Embryonic facial prominence (tissue), 1 donor: ENCODE measurements around the gene ATPAF2.
A peak's percentile ranks its signal among the peaks of the same experiment; 100 is the strongest.

ENCODE experiments used
- DNase-seq: peaks from one replicate; pipeline ENCODE4 v3.0.0-alpha.2; 2016; ENCODE audit errors: extremely low spot score

ATPAF2 gene

GRCh38 chr17:18038861-18039534, at the start of gene ATPAF2, which contains the start of gene GID4:
Gene ATPAF2 (minus strand): TSS chr17:18039168. CDS start chr17:18039013, 155 bp downstream.
Gene GID4 (plus strand): TSS chr17:18039408. CDS start chr17:18039465, 57 bp downstream.
- DNase-seq = peak; percentile 94

DNA sequence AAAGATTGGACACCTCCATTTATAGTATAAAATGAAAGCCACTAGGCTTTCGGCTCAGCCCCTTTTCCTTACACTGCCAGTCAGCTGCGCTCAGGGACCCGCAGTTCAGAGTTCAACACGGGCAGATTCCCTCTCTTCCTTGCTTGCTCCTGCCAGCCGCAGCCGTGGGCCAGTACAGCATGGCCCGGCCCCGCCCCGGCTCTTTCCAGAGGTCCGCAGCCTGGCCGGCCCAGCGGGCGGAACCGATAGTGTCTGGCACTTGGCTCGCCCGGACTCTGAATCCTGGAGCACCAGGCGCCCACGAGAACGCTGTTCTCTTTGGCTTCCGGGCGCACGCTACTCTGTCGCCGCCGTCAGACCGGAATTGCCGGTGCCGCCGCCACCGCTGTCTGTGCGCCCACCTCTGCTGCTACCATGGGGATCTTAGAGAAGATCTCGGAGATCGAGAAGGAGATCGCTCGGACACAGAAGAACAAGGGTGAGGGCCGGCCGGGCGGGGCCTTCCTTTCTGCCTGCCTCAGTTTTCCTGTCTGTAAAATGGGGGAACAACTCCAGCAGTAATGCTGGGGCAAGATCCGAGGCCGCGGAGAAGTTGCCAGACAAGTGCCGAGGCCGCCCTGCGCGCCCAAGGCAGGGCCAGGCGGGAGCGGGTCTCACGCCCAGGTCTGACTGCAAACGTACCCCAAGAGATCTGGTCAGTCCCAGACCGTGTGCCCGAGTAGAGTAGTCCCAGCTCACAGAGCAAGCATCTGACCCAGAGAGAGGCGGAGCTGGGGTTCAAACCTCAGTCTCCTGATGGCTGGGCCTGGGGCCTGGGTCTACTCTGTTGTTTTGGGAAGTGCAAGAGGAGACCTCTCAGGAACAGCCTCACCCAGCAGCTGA, 48.9 kb upstream of the ATPAF2 start, which contains the start of gene DRG2:
Gene DRG2, plus strand, starts transcription at position 339 of the 882 bp plus-strand sequence. Its CDS starts 76 bp downstream, at position 415.
- DNase-seq = peak; percentile 66

DNA sequence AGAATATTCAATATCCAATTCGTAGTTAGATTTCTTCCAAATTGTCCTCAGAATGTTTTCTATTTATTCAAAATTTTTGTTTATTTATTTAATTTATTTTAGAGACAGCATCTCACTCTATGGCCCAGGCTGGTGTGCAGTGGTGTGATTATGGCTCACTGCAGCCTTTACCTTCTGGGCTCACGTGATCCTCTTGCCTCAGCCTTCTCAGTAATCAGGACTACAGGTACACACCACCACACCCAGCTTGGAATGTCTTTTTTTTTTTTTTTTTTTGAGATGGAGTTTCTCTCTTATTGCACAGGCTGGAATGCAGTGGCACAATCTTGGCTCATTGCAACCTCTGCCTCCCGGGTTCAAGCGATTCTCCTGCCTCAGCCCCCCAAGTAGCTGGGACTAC, 45.3 kb upstream of the ATPAF2 start:
- DNase-seq = no peak

GRCh38 chr17:18079543-18079942, 40.6 kb upstream of the ATPAF2 start:
- no peak for DNase-seq

DNA sequence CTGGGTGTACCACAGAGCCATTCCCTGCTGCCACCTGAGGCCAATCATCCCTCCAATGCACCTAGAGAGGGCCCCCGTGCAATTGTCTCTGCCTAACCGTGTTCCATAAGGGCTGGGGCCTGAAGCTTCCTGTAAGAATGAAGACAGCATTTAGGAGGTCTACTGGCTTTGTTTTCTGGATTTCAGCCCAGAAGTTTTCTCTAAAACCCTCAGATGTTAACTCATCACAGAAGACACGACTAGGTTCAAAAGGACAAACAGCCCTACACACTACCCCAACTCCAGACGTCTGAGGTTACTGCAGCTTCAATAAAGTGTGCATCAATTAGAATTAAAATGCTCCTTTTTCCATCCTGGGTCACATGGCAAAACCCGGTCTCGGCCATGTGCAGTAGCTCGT, 38.0 kb upstream of the ATPAF2 start:
- peak; percentile 37 for DNase-seq

DNA sequence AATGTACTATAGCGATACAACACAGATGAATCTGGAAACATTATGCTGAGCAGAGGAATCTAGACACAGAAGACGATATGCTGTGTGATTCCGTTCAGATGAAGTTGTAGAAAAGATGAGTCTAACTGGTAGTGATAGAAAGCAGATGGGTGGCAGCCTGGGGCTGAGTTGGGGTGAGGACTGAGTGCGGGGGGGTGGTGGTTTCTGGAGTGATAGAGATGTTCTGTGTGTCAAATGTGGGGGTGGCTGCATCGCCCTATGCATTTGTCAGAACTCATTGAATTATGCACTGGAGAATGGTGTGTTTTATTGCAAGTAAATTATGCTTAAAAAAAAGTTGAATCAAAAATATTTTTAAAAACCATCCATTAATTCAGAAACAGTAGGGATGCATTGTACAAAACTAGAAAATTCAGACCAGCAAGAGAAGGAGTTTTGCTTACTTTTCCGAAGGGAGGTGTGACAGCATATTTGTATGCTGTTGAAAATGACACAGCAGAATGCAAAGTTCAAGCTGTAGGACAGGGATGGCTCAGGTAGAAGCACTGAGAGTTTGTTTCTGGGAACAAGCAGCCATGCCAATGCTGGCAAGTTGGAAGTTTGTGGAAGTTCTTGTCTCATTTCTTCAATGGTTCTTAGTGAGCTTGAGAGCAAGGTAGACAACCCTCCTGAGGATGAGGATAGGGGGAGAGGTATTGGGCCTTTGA, 35.8 kb upstream of the ATPAF2 start:
- no peak for DNase-seq

DNA sequence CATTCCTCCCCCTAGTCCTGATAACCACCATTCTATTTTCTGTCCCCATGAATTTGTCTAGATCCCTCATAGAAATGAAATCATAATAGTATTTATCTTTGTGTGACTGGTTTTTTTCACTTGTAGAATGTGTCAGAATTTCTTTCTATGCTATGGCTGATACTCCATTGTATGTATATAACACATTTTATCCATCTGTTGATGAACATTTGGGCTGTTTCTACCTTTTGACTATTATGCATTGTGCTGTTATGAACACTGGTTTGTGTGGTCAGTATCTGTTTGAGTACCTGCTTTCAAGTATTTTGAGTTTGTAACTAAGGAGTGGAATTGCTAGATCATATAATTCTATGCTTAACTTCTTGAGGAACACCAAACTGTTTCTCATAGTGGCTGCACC, 32.8 kb upstream of the ATPAF2 start:
- DNase-seq = no peak

GRCh38 chr17:18070861-18071340, 31.9 kb upstream of the ATPAF2 start:
- DNase-seq = no peak

DNA sequence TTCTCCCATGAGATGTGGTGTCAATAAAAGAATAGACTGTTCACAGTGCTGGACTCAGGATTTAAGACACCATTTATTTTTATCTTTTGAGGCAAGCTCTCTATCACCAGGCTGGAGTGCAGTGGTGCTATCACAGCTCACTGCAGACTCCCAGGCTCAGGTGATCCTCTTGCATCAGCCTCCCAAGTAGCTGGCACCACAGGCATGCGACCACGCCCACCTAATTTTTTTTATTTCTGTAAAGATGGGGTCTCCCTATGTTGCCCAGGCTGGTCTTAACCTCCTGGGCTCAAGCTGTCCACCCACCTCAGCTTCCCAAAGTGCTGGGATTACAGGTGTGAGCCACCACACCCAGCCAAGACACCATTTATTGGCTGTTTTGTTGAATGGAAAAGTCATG, 30.1 kb upstream of the ATPAF2 start:
- DNase-seq = no peak

DNA sequence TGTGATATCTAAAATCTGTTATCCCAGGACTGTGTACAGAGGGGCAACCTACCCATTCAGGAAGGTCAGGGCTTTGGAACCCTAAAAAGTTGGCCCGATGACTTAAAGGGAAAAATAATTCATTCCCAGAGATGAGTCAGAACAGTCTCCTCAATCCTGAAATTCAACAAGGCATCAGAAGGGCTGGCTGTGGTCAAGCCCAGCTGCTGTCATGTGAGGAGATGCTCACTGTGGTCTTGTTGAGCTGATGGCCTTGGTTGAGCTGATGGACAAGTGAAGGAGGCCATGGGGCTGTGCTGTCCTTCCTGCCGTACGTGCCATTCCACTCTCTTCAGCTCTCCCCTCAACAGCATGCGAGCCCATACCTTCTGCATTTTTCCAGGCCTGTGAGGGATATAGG, 27.9 kb upstream of the ATPAF2 start:
- DNase-seq = no peak

GRCh38 chr17:18065546-18065945, 26.6 kb upstream of the ATPAF2 start:
- DNase-seq = no peak

GRCh38 chr17:18064053-18064452, 25.1 kb upstream of the ATPAF2 start:
- DNase-seq = no peak

GRCh38 chr17:18059283-18059682, 20.3 kb upstream of the ATPAF2 start:
- no peak for DNase-seq

DNA sequence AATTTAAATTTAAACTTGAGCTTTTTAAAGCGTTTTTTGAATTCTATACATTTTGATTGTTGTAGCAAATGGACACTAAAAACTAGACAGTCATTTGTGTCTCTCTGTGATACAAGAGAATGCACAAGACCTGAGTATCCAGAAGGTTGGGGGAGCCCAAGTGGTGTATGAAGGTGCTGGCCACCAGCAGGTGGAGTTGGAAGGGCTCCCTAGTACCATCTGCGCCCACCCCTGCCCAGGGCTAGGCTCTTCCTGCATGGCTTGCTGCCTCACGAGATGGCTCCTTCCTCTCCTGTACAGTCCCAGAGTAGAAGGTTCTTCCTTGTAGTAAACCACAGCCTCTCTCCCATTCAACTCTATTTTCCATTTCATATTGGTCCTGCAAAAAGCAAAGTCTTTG, 17.2 kb upstream of the ATPAF2 start:
- no peak for DNase-seq

GRCh38 chr17:18055597-18055996, 16.6 kb upstream of the ATPAF2 start:
- no peak for DNase-seq

- DNase-seq = no peak
Observed at GRCh38 chr17:18045691-18046350, 6.9 kb upstream of the ATPAF2 start.

GRCh38 chr17:18044609-18045008, 5.6 kb upstream of the ATPAF2 start:
- no peak for DNase-seq

GRCh38 chr17:18043491-18043890, 4.5 kb upstream of the ATPAF2 start:
- no peak for DNase-seq

DNA sequence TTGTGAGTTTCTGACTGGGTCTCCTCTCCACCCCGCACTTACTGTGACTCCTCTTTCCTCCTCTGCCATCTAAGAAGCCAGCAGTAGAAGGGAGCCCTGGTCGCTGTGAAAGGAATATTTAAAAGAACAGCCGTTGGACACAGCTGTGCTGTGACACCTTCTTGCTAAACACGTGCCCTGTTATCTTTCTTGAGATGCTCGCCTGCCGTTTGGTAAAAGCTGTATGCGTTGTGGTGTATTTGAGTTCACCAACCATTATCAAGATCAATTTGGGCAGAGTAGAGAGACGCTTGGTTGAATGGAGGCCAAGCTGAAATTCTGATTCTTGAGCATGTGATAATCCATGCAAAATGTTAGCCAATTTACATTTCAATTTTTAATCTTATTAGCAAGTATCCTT, 4.0 kb upstream of the ATPAF2 start:
- no peak for DNase-seq

- no peak for DNase-seq
Observed at GRCh38 chr17:18041776-18042175, 2.8 kb upstream of the ATPAF2 start.

DNA sequence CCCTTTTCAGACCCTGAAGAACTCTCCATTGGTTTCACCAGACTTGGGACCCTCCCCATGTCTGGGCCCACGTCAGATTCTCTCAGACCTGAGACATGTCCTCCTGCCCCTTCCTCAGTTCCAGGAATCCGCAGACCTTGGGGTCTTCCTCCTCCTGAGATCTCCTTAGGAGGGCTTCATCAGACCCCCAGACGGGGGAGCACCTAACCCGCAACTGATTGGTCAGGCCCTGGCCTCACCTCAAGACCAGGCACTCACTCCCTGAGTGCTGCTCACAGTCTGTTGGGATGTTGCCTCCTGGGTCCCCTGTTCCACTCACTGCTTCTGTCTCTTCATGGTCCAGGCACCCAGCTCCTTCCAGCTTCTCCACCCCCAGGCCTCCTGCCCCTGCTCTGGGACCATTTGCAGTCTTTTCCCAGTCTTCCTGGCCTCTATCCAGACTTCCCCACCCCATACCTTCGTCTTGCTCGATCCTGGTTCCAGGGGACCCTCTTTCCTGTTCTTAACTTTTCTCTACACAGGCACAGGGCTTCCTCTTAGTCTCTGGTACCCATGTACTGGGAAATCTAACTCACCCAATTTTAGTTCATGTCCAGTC, 1.4 kb upstream of the ATPAF2 start:
- no peak for DNase-seq
